GM19035 (cell line): ENCODE results near the gene SLC25A10.
"Not testable (repeated sequence)": the region's sequence is repeated elsewhere in the genome, so short reads cannot be mapped to it uniquely, and the experiment has no call there.

Experiments
- ATAC-seq: cut with Tn5 transposase; IDR thresholded peaks from one replicate; pipeline ENCODE4 v1.9.1; 2021; ENCODE audit not compliant: unreplicated experiment

SLC25A10 gene, protein sequence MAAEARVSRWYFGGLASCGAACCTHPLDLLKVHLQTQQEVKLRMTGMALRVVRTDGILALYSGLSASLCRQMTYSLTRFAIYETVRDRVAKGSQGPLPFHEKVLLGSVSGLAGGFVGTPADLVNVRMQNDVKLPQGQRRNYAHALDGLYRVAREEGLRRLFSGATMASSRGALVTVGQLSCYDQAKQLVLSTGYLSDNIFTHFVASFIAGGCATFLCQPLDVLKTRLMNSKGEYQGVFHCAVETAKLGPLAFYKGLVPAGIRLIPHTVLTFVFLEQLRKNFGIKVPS

GRCh38 chr17:81711814-81712467, at the start of gene SLC25A10:
Gene SLC25A10, plus strand, starts transcription at chr17:81712284. Its CDS starts 143 bp downstream, at chr17:81712427.
- peak; percentile 66 for ATAC-seq

GRCh38 chr17:81664051-81664470, 48.0 kb upstream of the SLC25A10 start:
- ATAC-seq, result no peak

GRCh38 chr17:81665205-81666091, 46.6 kb upstream of the SLC25A10 start:
- ATAC-seq, result no peak

DNA sequence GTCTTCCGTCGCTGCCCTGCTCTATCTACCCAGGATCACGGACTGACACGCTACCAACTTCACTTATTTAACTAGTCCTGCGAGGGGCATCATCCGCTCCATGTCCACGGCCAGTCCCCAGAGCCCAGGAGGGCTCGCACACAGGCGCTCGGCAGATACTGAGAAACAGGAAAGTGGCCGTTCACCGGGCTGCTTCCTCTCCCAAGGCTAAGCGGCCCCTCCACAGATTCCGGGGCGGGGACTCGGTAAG, 46.1 kb upstream of the SLC25A10 start:
- ATAC-seq, result peak; percentile 22

- ATAC-seq, result peak; percentile 86
Observed at GRCh38 chr17:81666342-81667191, 45.5 kb upstream of the SLC25A10 start, which contains the start of the genes CCDC137 and OXLD1. Gene CCDC137, plus strand, starts transcription at chr17:81666737. Its CDS starts 30 bp downstream, at chr17:81666767. Gene OXLD1, minus strand, starts transcription at chr17:81666605. Its CDS starts 28 bp downstream, at chr17:81666577.

GRCh38 chr17:81667754-81668153, 44.3 kb upstream of the SLC25A10 start:
- no peak for ATAC-seq

- no peak for ATAC-seq
Observed at GRCh38 chr17:81672504-81672903, 39.6 kb upstream of the SLC25A10 start.

- ATAC-seq, result no peak
Observed at GRCh38 chr17:81672954-81673353, 39.1 kb upstream of the SLC25A10 start.

GRCh38 chr17:81673561-81674258, 38.4 kb upstream of the SLC25A10 start:
- no peak for ATAC-seq

GRCh38 chr17:81675515-81676221, 36.4 kb upstream of the SLC25A10 start:
- not testable (repeated sequence) for ATAC-seq

GRCh38 chr17:81676906-81677305, 35.2 kb upstream of the SLC25A10 start:
- no peak for ATAC-seq

GRCh38 chr17:81680150-81680549, 31.9 kb upstream of the SLC25A10 start:
- no peak for ATAC-seq

DNA sequence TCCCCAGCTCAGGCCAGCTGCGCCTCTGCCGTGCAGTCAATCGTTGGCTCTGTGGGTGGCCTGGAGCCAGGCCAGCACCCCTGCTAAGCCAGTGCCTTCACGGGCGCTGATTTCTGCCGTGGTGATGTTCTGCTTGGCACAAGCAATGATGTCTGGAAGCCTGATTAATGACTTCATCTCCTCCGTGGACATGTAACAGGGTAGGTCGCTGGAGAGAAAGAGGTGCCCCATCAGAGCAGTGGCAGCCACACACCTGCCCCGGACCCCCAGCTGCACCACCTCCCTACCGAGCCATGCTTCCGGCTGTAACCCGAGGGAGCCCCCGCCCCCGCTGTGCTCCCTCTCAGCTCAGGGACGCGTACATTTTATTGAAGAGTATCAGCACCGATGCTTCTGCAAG, 30.4 kb upstream of the SLC25A10 start:
- no peak for ATAC-seq

- no peak for ATAC-seq
Observed at GRCh38 chr17:81682565-81683207, 29.4 kb upstream of the SLC25A10 start.

DNA sequence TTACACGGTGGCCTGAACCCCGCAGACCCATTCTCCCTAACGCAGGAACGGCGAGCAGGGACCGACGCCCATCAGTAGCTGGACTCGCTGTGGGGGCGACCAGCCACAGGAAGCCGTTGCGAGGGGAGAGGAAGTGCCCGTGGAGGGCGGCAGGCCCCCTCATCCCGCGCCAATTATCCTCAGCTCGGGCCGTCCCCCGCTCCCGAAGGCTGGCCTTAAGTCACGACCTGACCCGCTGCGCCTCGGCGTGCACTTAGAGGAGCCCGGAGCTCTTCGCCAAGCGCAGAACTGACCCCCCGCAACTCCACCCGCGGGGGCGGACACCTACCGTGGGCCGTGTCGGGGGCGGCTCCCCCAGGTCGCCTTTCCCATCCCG, 28.9 kb upstream of the SLC25A10 start:
- ATAC-seq, result peak; percentile 10

DNA sequence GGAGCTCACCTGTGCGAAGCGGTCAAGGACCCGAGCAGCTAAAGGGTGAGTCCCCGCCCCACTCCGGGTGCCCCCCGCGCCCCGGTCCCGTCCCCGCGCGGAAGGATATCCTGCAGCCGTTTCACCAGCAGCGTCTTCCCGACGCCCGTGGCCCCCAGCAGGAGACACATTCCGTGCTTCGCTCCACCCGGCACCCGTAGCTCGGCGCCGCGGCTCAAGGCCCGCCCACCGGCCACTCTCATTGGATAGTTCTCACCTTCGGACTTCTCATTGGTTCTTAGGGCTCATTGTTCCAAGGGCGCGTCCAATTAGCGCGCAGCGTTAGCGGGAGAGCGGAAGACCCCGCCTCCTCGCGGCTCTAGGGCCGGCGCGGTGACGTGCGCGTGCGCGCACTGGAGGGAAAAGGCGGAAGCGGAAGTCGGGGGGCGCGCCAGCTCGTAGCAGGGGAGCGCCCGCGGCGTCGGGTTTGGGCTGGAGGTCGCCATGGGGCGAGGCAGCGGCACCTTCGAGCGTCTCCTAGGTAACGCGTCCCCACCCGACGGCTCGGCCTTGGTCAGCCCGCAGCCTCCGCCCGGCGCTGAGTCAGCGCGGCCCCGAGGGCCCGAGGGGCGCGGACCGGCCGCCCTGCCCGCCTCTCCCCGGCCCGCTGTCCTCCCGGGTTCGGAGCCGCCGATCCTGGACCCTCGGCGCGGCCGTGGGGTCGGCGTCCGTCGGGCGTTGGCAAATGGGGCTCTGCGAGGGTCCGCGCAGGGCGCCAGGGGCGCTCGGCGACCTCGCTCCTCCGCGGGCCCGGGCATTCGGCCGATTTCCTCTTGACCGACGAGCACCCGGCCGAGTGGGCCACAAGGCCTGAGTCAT, 28.3 kb upstream of the SLC25A10 start, which contains the start of the genes ARL16 and HGS:
Gene ARL16, minus strand, starts transcription at position 214 of the 858 bp plus-strand sequence. Its CDS starts 44 bp downstream, at position 170.
Gene HGS, plus strand, starts transcription at position 428 of the 858 bp plus-strand sequence. Its CDS starts 56 bp downstream, at position 484.
- ATAC-seq, result peak; percentile 95

GRCh38 chr17:81684442-81684911, 27.6 kb upstream of the SLC25A10 start:
- ATAC-seq, result no peak

DNA sequence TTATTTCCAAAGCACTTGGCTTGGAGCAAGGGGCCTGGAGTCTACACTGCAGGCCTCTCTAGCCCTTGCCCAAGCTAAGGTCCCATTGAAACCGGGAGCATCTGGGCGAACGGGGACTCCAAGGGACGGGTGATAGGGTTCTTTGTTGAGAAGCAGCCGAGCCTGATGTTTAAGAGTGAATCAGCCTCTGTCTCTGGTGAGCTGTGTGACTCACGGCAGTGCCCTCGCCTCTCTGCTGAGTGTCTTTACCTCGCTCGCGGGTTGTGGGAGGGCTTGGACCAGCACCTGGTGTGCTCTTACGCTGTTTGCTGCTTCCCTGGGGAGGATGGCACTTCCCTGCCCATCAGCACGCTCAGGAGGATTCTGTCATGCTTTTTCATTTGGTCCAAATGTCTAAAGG, 27.0 kb upstream of the SLC25A10 start:
- no peak for ATAC-seq
